Inflammatory macrophage treated with lipopolysaccharide for 4 hours (primary cell): Measurements from ENCODE around the gene TRPM1.

ENCODE experiments used
- DNase-seq: peaks from one replicate; pipeline ENCODE4 v3.0.0-alpha.2; 2020

The TRPM1 gene

DNA sequence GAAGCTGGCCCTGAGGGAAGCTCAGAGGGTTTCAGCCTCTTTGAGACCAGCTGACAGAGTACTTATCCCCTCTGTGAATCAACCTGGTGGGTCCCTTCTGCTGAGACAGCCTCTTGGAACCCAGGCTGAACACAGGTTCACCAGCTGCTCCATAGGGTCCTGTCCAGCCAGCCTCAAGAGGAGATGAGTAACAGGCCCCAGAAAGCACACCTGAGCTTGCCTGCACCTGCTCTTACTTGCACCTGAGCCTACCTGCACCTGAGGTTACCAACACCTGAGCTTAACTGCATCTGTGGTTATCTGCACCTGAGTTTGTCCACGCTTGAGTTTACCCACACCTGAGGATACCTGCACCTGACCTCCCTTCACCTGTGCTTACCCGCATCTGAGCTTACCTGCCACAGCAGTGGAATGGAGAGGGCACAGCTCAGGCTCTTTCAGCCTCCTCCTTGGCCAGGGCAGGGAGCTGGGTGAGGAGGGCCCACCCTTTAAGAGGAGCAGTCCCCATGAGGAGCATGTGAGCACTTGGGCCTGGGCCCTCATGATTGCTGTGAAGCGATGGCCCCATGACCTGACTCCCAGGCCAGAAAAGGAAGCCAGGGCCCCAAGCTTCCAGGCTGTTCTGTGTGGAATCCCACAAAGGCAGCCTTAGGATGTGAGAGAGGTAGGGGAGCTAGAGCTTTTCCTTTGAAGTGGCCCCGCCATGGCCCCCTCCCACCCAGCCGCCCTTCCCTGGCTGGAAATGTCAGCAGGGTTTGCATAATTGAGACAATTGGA lies at the start of gene TRPM1:
Gene TRPM1 (minus strand): TSS at position 464 of the 777 bp plus-strand sequence. CDS start 20,370 bp downstream, outside the sequence.
- no peak for DNase-seq

DNA sequence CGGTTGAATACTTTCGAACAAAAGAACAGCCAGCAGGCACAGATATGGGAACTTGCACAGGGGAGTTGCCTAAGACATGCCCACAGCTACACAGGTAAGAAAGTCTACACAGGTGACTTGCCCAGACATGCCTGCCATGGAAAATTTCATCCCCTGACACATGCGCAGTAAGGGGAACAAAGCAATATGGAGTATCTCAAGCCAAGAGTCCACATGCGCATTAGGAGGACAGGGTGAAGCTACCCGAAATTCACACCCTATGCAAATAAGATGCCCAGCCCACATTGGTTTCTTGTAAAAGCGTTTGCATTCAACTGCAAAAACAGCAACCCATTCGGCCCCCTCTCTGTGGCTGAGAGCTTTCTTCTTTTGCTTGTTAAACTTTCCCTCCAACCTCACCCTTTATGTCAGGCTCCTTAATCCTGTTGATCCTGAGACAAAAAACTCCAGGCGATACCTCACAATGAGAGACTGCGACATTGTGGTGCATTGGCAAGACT lies 49.3 kb upstream of the TRPM1 start:
- DNase-seq: no peak

DNA sequence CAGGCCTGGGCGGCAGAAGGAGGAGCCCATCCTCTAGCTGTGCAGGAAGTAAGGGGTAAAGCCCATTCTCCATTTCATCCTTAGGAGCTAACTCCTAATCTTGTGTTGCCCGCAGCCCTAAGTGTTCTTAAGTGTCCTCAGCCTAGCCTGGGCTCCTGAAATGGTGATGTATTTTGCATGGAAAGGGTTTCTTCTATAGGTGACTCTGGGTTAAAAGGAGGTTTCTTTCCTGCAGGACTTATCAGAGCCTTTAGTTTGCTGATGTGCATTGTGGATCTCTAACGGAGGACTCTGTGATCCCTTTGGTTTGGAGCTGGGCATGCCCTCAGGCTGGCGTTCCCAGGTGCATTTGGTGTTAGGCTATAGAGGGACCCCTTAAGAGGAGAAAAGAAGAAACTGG lies 48.5 kb upstream of the TRPM1 start:
- DNase-seq: no peak

DNA sequence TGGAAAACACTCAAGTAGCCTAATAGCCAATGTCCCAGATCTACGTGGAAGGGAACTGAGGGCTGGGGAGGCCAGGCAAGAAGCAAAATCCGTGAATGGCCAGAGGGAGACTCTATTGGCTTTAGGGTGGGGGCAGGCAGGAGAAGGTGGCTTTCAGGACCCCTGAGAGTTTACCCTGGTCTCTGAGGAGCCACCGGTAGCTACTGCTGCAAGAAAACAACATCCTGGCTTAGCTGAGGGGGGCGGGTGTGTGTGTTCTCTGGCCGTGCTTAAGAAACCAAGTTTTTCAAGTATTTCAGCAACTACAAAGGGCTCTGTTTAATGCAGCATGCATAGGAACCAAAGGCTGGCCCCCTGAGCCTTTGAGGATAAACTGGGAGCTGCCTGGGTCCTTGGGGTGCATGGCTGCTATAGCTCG lies 47.6 kb upstream of the TRPM1 start:
- no peak for DNase-seq

- DNase-seq: no peak
Observed at GRCh38 chr15:31148297-31149087, 47.0 kb upstream of the TRPM1 start.

- no peak for DNase-seq
Observed at GRCh38 chr15:31147944-31148296, 46.4 kb upstream of the TRPM1 start.

DNA sequence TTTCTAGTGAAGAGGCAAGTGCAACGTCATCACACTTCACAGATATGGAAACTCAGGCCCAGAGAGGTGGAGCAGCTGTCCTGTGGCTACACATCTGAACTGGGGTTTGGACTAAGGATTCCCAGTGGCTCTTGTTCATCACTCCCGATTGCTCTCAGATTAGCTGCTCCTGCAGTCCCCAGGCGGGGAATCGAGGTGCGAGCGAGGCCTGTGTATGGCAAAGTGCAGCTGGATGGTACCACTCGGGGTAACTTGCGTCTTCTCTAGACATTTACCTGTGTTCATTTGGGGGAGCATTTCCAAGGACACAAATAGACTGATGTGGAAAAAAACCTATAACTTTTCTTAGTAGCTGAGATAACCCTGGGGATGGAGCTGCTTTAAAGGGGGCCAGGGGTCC lies 45.9 kb upstream of the TRPM1 start:
- DNase-seq: no peak

GRCh38 chr15:31145271-31145911 lies 43.9 kb upstream of the TRPM1 start:
- DNase-seq: no peak

DNA sequence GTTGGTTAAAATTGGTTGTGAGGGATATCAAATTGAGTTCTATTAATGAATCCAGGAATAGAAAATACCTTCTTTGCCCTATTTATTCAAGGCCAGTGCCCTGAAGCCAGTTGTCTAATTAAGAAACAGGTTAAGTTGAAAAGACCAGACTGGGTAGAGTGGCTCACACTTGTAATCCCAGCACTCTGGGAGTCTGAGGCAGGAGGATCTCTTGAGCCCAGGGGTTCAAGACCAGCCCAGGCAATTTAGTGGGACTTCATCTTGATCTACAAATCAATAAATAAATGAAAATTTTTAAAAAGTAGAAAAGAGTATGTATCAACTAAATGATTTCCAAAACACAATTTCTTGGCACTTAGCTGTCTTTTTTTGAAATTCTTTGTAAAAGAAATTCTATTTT lies 40.3 kb upstream of the TRPM1 start:
- DNase-seq: no peak

DNA sequence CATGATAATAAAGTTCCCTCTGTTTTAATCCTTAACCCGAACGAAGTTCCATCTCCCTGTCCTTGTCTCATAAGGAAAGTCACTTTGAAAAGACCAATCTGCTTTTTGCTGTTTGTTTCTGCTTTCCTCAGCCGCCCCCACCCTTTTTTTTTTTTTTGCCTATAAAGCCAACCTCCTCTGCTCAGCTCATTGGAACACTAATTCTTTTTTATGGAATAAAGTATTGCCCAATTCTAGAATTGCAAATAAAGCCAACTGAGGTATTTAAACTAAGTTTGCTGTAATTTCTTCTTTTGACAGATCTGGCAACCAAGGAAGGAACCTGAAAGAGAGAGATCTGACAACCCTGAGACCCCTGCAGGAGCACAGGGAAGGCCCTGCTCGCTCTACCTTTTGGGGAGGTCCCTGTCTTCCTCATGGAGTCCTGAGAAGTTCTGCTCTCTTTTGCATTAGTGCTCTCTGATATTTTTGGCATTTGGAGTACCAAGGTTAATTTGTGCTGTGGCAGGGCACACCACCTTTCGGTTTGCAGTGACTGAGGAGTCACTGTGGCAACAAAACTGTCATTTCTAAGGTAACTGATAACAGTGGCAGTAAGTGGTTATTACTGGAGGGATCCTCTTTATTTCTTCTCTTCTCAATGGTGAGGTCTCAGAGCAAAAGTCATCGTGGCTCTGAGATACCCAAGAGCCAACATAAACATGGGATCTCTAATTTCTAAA lies 35.2 kb upstream of the TRPM1 start:
- DNase-seq: no peak

- DNase-seq: no peak
Observed at GRCh38 chr15:31136016-31136415, 34.5 kb upstream of the TRPM1 start.

DNA sequence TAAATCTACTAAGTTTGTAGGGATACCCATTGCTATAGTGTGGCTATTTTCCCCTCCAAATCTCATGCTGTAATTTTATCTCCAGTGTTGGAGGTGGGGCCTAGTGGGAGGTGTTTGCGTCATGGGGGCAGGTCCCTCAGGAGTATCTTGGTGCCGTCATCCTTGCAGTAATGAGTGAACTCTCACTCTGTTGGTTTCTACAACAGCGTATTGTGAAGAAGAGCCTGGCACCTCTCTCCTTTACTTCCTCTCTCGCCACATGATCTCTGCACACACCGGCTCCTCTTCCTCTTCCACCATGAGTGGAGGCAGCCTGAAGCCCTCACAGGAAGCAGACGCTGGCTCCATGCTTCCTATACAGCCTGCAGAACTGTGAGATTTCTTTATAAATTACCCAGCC lies 34.0 kb upstream of the TRPM1 start:
- DNase-seq: peak; percentile 2

DNA sequence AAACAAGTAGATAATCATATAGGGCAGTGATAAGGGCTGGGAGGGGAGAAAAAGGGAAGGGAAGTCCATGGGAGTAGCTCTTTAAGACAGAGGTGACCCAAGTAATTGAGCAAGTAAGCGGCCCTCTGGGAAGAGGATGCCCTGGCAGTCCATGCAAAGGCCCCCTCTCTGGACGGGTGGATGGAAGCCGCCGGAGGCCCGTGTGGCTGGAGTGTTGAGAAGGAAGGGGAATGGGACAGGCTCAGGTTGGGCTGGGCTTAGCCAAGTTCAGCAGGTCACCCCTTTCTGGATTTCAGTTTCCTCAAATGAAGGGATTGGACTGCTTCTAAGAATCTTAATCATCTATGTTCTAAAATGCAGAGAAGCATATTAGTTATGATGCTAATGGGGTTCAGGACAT lies 32.4 kb upstream of the TRPM1 start:
- DNase-seq: no peak

- no peak for DNase-seq
Observed at GRCh38 chr15:31131853-31132375, 30.4 kb upstream of the TRPM1 start.

GRCh38 chr15:31130576-31131237 lies 29.2 kb upstream of the TRPM1 start:
- DNase-seq: no peak

- DNase-seq: no peak
Observed at GRCh38 chr15:31129769-31130303, 28.3 kb upstream of the TRPM1 start.

- peak; percentile 65 for DNase-seq
Observed at GRCh38 chr15:31128919-31129768, 27.6 kb upstream of the TRPM1 start.

- no peak for DNase-seq
Observed at GRCh38 chr15:31128477-31128876, 27.0 kb upstream of the TRPM1 start.

- no peak for DNase-seq
Observed at GRCh38 chr15:31127596-31128261, 26.2 kb upstream of the TRPM1 start.

- DNase-seq: no peak
Observed at GRCh38 chr15:31125061-31125460, 23.5 kb upstream of the TRPM1 start.
